ENCODE measurements around the gene LGI2.
"Not testable (repeated sequence)": the region's sequence is repeated elsewhere in the genome, so short reads cannot be mapped to it uniquely, and the experiment has no call there.

Gene LGI2

DNA sequence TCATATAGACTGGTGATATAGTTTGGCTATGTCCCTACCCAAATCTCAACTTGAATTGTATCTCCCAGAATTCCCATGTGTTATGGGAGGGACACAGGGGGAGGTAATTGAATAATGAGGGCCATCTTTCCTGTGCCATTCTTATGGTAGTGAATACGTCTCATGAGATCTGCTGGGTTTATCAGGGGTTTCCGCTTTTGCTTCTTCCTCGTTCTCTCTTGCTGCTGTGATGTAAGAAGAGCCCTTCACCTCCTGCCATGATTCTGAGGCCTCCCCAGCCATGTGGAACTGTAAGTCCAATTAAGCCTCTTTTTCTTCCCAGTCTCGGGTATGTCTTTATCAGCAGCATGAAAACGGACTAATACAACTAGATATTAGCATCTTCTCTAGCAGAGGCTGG, 21.3 kb upstream of the LGI2 start:
- not testable (repeated sequence) for DNase-seq (ENCODE audit: extremely low spot score, insufficient read length, low read depth); FAIRE-seq

DNA sequence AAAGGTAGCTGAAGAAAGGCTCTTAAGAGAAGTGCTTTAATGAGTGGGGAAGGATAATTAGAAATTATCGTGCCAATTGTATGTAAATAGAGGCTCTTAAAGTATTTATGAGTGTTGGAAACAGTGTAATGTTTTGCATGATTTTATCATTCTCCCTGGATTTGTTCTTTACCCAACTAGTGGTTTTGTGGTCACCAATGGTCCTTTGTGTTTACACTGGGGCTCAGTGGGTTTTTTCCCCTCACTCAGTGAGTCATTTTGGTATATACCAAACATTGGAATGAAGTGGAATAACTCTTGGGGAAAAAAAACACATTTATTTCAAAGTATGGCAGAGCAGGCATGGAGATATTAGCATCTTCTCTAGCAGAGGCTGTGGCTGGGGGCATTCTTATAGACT, 20.8 kb upstream of the LGI2 start:
- DNase-seq (ENCODE audit: extremely low spot score, insufficient read length, low read depth) (no peak), FAIRE-seq (no peak)

DNA sequence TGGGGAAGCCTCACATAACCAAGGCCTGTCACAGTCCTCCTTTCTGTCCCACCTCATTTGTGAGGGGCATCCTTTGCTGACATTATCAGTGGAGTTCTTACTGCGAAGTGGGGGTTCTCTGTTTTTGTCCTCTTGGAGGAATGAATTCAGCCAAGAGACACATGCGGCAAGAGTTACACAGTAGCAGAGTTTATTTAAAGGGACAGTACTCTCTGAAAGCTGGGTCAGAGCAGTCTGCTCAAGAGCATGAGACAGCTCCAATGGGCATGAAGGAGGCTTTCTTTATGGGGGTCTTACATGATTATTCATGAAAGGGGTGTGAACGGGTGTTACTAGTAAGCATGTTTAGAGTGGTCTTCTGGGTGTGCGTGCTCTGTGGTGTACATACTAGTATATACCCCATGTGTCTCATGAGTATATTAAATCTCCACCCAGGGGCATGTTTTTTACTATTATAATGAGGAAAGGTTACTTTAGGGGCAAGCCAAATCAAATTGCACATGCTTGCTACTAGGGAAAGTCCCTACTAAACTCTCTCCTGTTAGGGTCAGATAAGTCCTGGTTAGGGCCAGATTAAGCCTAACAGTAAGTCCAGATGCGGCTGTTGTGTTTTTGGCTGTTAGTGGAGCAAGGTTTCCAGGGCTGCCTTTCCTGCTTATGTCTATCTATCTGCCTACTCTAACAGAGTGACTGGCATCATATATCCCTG, 19.8 kb upstream of the LGI2 start:
- FAIRE-seq = no peak
- no peak for DNase-seq (ENCODE audit: extremely low spot score, insufficient read length, low read depth)

DNA sequence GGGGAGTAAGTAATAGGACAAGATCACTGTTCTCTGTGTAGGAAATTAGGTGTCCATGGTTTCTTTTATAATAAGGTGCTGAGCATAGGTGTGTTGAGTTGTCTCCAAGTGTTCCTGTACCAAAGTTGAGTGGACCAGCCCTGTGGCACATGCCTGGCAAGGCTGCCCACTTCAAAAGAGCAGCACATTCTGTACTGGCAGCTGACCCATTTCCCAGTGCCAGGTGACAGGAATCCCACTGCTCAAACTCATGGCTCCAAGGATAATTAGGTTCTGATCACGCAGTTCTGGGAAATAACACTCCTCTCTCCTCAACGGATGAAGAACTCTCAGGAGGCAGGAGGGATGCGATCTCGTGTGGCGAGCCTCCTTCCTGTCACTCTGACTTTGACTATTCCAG, 12.8 kb upstream of the LGI2 start:
- no peak for DNase-seq (ENCODE audit: extremely low spot score, insufficient read length, low read depth)
- FAIRE-seq = no peak

DNA sequence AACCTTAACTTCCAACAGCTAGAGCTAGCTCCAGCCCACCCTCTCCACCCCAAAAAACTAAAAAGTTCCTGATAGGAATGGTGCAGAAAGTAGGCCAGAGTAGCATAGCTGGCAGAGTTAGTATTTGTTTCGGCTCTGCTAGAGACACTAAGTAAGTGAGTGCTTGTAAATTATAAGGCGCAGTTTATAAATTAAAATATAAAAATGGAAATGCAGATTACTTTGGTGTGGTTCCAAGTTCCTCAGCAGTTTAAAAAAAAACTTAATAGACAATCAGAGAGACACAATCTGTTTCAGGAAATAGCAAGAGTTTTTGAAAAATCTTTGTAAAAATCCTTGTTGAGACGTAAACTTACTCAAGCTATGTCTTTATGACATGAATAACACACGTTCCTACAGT, 2.8 kb upstream of the LGI2 start:
- DNase-seq (ENCODE audit: extremely low spot score, insufficient read length, low read depth) = no peak
- FAIRE-seq = no peak

DNA sequence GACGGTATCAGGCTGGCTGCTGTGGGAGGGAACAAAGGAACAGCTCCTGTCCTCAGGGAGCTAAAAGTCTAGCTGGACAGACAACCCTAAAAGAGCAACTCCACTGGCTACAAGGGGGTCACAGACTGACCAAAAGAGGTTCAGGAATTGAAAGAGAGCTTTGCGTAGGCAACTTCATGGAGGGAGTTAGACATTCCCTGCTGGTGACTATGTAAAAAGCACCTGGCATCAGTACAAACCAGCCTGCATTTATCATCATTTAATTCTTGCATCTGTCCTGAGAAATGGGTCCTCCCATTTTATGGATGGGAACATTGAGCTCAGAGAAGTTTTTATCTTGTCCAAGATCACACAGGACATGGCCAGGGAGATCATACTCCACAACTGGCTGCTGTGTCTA, 1.4 kb upstream of the LGI2 start:
- DNase-seq (ENCODE audit: extremely low spot score, insufficient read length, low read depth) = no peak

DNA sequence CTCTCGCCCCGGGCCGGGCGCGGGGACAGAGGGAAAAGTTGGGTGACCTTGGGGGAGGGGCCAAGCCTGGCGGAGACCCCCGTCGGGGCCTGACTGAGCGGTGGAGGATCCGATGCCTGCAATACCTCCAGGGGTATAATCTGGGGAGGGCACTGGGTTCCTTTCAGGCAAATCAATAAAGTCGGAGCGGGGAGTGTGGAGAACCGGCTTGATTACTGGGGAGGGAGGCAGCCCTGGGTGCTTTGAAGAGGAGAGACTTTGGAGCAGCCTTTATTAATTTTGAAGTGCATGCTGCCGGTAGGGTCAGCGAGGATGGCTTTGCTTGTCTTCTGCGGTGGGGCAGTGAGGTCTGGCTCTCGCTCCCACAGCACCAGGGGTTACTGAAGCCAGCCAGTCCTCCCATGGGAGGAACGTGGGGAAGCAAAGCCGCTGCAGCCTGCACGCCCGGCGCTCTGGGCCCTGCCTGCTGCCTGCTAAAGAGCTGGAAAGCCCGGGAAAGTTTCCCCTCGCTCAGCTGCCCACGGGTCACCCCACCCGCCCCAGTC, 403 bp upstream of the LGI2 start:
- FAIRE-seq (no peak), DNase-seq (ENCODE audit: extremely low spot score, insufficient read length, low read depth) (no peak)

More for the DNA sequence above, 1.4 kb upstream of the LGI2 start:
- FAIRE-seq = no peak

DNA sequence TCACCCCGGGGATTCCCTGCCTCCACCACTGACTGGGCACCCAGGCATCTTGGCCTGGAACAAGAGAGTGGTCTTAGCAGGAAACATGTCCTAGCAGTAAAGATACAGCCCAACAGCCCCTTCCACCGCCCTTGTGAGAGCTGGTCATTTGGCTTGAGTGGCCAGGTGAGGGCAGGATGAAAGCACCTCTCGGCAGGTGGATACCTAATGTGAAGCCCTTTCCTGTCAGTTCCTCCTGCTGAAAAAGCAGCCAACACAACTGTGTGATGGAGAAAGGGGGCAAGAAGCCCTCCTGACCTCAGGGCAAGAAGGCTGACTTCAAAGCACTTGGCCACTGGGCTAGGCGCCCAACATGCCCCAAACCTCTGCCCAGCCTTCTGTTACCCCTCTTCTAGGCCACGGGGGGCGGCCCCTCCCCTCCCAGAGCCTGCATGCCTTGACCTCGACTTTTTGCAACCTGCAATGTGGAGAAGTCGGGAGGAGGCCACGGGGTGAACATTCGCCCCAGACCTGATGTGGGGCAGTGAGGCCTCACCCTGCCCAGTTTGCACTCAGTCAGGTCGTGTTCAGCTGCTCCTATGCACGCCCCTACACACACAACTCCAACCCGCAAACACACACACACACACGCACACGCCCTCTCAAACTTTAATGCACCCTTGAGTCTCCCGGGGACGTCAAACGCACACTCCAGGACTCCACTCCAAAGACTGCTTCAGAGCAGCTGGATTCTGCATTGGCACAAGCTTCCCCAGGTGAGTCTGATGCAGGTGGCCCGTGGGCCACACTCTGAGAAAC, 1.1 kb downstream of the LGI2 start:
- DNase-seq (ENCODE audit: extremely low spot score, insufficient read length, low read depth) = no peak
- FAIRE-seq = no peak

DNA sequence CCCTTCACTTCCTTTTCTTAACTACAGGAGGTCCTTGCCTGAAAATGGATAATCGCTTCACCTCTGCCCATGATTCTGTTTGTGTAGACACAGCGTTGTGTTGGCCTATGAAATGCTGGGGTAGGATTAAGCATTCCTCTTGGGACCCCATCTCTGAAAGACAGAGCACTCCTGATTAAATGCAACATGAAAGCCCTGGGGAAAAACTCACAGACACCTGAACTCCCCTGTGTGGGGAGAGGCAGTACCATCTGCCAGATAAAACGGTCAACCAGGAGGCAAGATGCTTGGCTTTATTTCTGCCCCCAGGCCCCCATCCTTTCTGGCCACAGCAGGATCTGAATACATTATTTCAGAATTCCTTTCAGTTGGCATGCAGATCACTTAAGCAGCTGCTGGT, 1.9 kb downstream of the LGI2 start:
- FAIRE-seq = no peak
- no peak for DNase-seq (ENCODE audit: extremely low spot score, insufficient read length, low read depth)

DNA sequence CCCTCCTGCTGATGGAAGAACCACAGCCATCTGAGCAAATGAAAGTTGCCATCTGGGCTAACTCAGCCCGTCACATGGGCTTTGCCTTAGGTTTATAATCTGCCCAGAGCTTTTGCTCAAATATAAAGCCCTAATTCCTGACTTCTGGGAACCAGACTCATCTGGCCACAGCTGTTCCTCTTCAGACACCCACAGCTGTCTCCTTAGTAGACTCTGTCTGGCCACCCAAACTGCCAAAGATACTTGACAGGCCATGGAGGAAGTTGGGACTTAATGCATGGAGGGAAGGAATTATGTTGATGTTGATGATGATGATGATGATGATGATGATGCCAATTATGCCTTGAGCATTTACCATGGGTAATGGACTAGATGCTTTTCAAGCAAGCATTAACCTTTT, 8.0 kb downstream of the LGI2 start:
- FAIRE-seq = no peak
- no peak for DNase-seq (ENCODE audit: extremely low spot score, insufficient read length, low read depth)

DNA sequence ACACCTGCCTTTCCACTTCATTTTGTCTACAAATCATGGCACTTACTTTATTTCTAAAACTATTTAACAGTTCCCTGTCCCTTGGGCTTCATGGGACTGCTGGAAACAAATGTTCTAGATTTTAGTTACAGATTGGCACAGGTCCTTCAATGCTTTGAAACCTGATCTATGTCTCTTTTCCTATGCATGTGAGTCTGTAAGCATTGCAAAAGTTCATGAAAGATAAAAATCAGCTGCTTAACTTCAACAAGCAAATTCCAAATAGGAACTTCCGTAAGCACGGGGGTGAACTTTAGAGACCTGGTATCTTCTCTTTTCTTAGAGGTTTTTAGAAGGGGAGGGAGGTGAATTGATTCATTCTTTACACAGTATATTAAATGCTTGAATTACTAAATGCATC, 9.5 kb downstream of the LGI2 start:
- no peak for FAIRE-seq
- no peak for DNase-seq (ENCODE audit: extremely low spot score, insufficient read length, low read depth)

DNA sequence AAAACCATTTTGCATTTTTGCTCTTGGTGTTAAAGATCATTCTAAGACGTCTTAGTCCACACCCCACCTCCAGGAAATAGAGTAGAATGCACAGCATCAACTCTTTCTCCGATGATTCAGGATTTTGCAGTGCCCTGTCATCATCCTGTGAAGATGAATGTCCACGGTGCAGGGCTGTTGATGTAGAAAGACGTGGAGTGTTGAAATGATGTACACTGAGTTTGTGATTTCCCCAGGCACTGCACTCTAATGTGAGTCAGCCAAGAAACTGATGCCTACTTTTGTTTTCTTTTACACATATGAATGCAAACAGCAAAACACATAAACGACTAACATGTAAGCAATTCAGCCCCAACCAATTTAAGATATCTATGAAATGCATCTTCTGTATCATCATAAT, 10.5 kb downstream of the LGI2 start:
- no peak for DNase-seq (ENCODE audit: extremely low spot score, insufficient read length, low read depth)
- FAIRE-seq = no peak

DNA sequence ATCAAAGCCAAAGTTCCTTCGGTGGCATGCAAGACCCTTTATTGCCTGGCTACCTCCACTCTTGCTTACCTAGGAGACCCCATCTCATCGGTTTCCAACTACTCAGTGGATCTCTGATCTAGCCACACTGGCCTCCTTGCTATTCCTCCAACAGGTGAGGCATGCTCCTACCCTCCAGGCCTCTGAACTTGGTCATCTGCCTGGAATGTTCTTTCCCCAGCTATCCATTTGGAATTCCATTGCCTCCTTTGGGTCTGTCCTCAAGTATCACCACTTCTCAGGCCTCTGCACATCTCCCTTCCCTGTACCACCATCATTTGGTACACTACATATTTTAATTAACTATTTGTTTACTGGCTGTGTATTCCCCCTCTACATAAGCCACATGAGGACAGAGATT, 11.2 kb downstream of the LGI2 start:
- FAIRE-seq (no peak), DNase-seq (ENCODE audit: extremely low spot score, insufficient read length, low read depth) (no peak)

DNA sequence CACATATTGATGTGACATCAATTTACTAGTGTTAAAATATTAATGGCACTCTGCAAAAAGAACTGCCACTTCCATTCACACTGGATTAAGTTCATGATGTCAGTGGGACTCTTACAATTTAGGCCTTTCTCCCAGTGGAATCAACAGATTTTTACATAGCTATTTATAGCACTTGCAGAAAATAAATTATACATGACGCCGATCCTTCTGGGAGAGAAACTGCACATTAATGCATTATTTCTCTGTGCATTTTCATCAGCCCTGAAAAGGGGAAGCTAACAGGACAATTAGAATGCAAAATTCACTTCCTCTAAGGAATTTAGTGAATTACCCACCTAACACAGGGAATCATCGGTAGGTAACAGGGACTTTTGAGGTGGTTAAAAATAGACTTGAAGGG, 15.7 kb downstream of the LGI2 start:
- no peak for FAIRE-seq
- no peak for DNase-seq (ENCODE audit: extremely low spot score, insufficient read length, low read depth)

DNA sequence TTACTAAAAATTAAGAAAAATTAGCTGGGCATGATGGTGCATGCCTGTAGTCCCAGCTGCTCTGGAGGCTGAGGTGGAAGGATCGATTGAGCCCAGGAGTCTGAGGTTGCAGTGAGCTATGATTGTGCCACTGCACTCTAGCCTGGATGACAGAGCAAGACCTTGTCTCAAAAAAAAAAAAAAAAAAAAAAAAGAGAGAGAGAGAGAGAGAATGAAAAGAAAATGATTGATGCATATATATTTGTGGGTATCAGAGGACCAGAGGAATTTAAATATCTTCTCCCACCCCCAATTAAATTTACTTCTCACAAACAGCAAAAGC, 16.1 kb downstream of the LGI2 start:
- FAIRE-seq; DNase-seq (ENCODE audit: extremely low spot score, insufficient read length, low read depth): not testable (repeated sequence)

DNA sequence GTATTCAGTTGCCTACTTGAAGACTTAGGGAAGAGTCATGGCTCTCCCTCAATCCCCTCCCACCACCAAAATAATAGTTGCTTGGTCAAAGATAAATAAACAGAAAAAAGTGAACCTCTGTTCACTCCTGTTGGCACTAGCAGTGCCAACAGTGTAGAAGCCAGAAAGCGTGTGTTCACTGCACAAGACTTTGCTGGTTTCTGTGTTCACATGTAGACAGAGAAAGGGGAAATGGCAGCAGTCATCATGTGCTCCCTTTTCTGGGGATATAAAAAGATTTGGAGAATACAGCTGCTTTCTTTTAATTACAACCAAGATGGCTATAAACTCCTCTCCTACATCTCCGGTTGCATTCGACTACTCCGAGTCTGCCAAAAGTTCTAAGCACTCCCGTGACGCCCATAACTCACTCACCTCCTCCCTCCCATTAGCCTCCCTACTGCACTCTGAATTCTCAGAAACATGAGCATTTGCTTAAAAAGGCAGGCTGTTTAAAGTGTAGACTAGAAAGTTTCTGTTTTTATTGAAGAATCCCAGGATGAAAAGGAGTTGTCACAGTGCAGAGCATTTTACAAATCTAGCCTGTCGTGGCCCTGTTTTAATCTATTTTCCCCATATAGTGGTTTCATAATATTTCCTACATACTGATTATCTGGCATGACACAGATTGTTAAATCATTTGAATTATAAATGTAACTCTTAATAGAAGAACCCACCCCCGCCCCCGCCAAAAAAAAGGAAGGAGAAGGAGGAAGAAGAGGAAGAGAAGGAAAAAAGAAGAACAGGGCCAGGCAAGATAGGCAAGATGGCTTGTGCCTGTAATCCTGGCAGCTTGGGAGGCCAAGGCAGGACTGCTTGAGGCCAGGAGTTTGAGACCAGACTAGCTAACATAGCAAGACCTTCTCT, 16.7 kb downstream of the LGI2 start:
- FAIRE-seq = no peak
- no peak for DNase-seq (ENCODE audit: extremely low spot score, insufficient read length, low read depth)

DNA sequence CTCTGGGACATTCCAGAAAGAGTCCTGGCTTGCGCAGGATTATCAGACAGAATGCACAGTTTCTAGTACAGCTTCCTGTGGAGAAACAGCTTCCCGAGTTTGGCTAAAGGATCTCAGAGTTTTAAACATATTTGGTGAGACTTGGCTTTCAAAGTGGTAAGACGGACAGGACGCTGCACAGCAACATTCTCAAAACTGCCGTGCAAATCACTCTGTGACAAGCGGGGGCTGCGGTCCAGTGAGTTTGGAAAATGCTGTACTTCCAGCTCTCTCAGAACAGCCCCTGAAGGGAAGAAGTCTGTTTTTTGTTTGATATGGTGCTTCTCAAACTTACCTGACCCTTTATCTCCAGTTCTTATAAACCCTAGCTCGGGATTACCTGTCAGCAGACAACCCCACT, 18.1 kb downstream of the LGI2 start:
- FAIRE-seq (no peak), DNase-seq (ENCODE audit: extremely low spot score, insufficient read length, low read depth) (no peak)

DNA sequence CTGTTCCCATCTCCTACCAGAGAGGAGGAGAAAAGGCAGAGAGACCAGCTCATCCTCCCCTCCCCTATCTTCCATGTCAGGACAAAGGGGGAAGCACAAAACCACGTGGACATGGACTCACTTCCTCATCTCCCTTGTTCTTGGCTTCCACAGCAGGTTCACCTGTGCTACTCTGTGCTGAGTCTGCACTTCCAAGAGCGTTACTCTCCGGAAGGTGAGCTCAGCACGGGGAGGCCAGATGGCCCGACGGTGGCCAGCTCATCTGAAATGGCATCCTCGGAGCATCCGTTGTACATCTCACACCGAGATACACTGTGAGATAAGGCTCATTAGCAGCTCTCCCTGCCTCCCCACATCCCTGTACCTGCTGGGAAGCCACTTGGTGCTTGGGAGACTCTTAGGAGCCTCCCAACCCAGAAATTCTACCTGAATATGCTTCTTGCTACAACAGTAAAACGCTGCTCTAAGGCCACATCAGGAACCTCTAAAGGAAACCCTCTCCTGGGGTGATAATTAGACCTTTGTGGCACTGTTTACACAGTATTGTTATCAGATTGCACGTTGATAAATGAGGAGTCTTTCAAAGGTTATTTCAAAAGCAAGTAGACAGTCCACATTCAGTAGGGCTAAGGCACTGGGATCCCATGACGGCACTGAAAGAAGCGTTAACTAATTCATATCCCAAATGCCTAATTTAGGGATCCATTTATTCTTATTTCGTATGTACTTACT, 19.4 kb downstream of the LGI2 start:
- FAIRE-seq = no peak
- no peak for DNase-seq (ENCODE audit: extremely low spot score, insufficient read length, low read depth)

DNA sequence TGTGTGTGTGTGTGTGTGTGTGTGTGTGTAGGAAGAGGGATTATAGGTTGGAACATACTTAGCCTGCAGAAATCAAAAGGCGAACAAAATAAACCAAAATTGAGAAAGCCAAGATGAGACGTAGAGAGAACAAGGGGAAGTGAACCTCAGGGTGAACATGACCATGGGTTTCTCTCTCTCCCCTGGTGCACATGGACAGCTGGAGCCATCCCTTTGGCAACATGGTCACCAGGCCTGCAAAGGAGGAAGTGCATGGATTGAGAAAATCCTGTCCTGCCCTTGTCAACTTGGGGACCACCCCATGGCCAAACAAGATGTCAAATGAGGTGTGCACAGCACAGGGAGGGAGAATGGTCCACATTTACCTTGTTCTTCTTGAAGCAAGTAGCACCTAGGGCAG, 23.1 kb downstream of the LGI2 start:
- no peak for DNase-seq (ENCODE audit: extremely low spot score, insufficient read length, low read depth)
- no peak for FAIRE-seq

DNA sequence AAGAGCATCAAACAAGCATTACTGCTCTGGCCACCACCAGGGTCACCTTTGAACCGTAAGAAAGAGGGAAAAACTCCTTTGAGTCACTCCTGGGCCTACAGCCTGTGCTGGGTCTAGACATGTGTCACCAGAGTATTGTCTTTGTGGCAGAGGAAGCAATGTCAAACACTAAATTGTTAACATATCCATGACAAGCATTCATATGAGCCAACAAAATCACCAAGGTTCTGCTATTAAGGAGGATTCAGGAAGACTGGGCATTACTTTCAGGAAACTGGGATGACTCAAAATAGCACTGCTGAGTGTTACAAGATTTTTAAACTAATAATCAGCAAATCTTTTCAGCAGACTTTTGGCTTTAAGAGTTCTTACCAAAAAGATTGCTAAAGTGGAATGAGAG, 28.1 kb downstream of the LGI2 start:
- DNase-seq (ENCODE audit: extremely low spot score, insufficient read length, low read depth) = no peak

More for the DNA sequence above, 28.1 kb downstream of the LGI2 start:
- no peak for FAIRE-seq

All from GM18507 (cell line).